Stimulated activated CD4-positive, alpha-beta T cell treated with anti-CD3 and anti-CD28 coated beads, Interleukin-4, amount 100 ng/mL, for 24 hours (primary cell): ENCODE results near the gene PLA2G5.

Experiments
- DNase-seq: peaks from one replicate; pipeline ENCODE4 v3.0.0-alpha.2; 2020

Gene PLA2G5

GRCh38 chr1:20070357-20070756, 363 bp downstream of the PLA2G5 start:
- no peak for DNase-seq

DNA sequence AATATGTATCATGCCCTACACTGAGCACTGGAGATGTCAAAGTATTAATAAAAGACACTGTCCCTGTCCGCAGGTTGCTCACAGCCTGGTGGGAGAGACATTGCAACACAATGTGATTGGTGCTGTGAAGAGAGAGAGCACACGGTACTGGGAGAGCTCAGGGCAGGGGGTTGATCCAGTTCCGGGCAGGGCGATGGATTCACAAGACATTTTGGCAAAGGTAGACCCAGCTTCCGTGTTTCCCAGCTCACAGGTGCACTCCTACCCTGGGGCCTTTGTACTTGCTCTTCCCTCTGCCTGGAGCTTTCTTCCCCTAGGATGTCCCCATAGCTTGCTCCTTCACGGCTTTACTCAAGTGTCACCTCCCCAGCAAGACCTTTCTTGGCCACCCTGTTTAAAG, 1.4 kb downstream of the PLA2G5 start:
- DNase-seq: no peak

DNA sequence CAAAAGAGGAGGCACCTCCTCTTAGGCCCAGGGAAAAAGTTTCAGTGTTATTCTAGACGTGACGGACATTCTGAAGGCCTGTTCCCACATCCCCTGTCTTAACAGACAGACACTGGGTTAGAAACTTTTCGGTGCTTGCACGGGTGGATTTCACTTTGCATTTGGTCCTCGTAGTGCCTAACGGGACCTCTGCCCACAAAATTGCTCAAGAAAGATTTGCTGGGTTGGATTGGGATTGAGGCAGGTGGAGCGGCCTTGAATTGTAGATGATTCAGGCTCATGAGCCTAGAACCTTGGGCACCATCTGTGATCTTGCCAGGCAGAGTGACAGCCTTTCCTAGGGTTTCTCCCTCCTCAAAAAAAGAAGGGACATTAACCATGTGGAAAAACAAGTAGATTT, 2.8 kb downstream of the PLA2G5 start:
- no peak for DNase-seq

DNA sequence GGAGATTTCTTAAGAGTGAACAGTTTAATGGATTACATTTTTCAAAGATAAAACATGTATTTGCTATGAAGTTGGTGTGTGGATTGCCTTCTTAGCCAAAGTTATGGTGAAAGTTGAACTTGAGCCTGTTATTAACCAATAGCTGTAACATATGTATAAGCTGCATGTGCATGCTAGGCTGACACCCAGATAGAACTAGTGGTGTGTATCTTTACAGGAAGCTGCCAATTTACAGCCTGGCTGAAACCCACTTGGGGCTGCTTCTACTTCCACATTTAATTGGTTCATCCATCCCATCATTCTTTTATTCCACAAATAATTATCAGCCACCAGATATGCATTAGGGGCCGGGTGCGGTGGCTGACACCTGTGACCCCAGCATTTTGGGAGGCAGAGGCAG, 3.3 kb downstream of the PLA2G5 start:
- DNase-seq: no peak

DNA sequence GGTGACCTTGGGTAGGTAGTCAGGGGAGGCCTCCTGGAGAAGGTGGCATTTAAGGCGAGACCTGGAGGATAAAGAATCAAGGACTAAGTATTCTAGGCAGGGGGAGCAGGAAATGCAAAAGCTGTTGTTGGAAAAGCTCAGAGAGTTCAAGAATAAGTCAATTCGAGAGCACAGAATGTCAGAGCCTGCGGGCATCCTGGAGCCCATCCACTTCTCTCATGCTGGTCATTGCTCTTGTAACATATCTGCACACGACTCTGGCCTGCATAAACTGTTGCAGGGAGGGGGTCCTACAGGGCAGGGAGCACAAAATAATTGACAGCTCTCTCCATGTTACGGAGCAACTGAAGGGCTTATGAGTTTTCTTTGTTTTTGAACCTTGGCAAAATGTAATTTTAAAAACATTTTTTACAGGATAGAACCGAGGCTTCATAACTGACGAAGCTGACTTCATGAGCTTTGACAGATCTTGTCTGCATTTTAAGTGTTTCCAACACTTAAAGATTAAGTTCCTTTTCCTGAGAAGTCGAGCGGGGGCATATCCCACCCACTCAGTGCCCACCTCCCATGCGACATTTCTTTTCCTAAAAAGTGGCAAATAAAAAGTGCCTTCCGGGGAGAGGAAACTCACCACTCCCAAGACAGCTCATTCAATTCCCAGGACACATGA, 4.2 kb downstream of the PLA2G5 start:
- DNase-seq: no peak

GRCh38 chr1:20074725-20075171, 4.8 kb downstream of the PLA2G5 start:
- no peak for DNase-seq

GRCh38 chr1:20075345-20075744, 5.4 kb downstream of the PLA2G5 start:
- DNase-seq: no peak

DNA sequence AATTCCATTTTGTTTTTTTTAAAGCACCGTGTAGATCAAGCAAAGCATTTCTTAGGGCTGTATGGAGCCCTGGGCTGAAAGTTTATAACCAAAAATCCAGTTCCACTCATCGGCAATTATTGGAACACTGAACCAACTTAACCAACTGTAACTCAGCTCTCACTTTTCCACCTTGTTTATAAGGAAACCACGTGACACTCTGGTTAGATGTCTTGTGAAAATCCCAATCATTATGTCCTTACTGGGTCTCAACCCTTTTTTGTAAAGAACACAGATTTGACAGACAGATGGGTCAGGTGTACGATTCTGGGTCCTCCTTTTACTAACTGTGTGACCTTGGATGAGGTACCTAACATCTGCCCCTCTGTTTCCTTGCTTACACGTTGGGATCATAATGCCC, 6.2 kb downstream of the PLA2G5 start:
- DNase-seq: no peak

DNA sequence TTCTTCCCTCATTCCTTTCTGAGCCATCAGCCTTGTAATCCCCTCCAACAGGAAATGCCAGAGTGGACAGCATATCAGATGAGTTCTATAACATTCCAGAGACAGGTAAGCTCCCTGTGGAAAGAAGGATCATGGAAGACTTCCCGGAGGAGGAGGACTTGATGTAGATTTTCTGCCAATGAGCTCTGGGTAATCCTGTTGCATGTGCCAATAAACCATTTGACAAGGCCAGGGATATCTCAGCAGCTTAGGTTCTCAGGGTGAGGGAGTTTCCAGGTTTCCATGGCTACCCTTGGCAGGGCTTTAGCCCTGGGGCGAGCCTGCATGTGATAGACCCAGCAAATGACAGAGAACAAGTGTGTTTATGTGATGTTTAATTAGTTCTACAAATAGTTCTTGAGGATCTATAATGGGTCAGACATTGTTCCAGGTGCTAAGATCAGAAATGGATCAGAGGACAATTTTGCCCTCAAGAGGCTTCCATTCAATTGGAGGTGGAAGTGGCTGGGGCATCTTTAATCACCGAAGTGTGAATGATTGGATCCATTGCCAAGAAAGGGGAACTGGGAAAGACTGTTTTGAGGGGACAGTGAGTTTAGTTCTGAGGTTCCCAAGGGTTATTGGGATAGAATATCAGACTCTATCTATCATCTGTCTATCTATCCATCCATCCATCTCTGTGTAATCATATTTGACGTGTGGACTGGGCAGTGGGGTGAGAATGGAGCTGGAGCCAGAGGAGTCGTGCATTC, 6.9 kb downstream of the PLA2G5 start:
- DNase-seq: no peak

DNA sequence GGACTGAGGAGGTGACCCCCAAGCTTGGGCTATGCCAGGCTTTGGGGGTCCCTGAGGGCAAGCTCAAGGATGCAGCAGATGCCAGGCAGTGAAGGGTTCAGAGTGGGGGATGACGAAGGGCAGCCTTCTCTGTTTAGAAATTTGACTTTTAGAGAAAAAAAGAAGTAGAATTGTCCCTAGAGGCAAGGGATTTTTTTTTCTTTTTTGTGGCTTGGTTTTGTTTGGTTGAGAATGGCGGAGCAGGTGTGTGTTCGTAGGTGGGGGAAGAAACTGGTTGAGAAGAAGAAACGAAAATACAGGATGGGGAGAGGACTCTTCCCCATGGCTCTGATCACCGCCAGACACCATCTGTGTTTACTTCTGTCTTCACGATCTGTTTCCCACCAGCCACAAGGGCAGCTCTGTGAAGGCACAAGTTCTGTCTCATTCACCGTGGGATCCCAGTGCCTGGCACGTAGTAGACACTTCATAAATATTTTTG, 8.2 kb downstream of the PLA2G5 start:
- DNase-seq: no peak

GRCh38 chr1:20078711-20079110, 8.7 kb downstream of the PLA2G5 start:
- no peak for DNase-seq

- no peak for DNase-seq
Observed at GRCh38 chr1:20079661-20080305, 9.8 kb downstream of the PLA2G5 start.

GRCh38 chr1:20080441-20081352, 10.7 kb downstream of the PLA2G5 start:
- no peak for DNase-seq

- DNase-seq: no peak
Observed at GRCh38 chr1:20081353-20081810, 11.4 kb downstream of the PLA2G5 start.

DNA sequence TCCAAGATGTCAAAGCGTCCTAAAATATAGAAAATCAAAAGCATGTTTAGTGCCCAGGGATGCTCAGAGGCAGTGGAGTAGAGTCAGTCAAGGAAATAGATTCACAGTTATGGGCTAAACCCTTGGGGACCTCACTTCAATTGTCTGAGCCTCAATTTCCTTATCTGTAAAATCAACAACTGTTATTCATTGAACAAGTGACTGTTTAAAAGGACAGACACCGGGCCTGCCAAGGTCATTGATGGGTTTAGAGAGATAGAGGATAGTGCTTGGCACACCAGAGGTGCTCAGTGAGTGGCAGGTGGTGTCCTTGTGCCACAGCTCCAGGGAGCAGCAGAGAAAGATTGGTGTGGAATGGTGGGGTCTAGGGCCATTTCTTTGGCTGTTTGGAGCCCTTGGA, 12.8 kb downstream of the PLA2G5 start:
- DNase-seq: no peak

GRCh38 chr1:20083178-20083944, 13.4 kb downstream of the PLA2G5 start:
- DNase-seq: no peak

GRCh38 chr1:20086800-20087199, 16.8 kb downstream of the PLA2G5 start:
- no peak for DNase-seq

DNA sequence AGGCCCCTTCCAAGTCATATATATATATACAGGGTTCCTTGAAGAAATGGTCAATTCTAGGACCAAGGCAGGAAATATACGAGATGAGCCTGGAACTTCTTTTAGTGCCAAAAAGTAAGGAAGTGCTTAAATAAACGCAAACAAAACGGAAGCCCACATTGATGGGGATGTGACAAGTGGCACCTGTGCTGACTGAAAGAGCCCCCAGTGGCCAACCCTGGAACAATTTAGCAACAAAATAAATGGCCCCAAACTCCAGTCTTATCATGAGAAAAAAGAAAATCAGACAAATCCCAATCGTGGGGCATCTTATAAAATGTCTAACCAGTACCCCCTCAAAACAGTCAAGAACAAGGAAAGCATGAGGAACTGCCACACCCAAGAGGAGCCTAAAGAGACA, 17.7 kb downstream of the PLA2G5 start:
- no peak for DNase-seq

DNA sequence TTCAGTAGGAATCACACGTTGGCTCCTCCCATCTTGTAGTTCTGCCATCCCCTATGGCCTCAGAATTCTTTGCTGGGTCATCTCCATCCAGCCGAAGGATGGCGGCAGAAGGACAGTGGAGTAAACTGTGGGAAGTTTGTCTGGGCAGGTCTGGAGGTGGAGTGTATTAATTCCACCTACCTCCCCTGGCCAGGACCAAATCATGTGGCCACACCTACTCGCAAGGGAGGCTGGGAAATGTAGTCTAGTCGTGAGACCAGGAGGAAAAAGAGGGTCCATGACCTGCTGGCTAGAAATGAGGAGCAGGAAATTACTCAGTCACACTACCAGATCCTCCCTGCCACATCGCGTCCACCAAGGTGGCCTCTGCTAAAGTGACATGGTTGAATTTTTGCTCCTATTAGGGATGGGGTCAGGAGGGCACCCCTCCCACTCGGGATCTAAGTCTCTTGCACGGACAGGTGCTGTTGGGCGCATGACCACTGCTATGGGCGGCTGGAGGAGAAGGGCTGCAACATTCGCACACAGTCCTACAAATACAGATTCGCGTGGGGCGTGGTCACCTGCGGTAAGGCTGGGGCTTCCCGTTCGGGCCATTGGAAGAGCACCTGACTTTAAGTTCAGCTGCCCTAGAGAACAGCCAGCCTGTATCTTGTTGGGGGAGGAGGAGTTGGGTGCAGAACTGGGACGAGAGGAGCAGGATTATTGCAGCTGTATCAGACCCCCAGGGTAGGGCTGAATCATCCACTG, 19.5 kb downstream of the PLA2G5 start:
- DNase-seq: no peak

DNA sequence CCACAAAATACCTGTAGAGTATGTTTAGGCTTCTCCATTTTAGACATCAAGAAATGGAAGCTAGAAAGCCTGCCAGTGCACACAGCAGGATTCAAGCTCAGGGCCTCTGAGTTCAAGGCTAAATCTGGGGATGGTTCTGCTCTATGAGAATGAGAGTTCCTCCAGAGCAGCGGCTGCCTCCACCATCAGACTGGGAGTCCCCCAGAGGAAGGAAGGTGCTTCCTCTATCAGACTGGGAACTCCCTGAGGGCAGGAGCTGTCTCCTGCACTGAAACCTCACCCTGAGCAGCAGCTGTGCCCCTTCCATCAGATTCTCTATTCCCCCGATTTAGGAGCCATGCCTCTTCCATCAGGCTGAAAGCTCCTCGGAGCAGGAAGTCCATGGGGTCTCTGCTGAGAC, 20.1 kb downstream of the PLA2G5 start:
- DNase-seq: no peak

DNA sequence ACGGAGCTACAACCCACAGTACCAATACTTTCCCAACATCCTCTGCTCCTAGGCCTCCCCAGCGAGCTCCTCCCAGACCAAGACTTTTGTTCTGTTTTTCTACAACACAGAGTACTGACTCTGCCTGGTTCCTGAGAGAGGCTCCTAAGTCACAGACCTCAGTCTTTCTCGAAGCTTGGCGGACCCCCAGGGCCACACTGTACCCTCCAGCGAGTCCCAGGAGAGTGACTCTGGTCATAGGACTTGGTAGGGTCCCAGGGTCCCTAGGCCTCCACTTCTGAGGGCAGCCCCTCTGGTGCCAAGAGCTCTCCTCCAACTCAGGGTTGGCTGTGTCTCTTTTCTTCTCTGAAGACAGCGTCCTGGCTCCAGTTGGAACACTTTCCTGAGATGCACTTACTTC, 20.6 kb downstream of the PLA2G5 start:
- DNase-seq: no peak
